RPMI7951 (cell line): ENCODE results near the gene RIPOR2. TPM values are rescaled to one million over a fixed set of nuclear protein-coding genes. Genes with fewer than 3 reads are reported as not detected.

Experiments used
- DNase-seq: peaks from one replicate; pipeline ENCODE4 v3.0.0-alpha.2; 2012; ENCODE audit warnings: low read depth
- total RNA-seq: library from RNA; depleted of rRNA; stranded (reverse); fragments of >200 nt; shearing (Covaris generic); gene quantifications from 2 replicates; pipeline ENCODE4 v1.2.3, GENCODE V29; 2014; rRNA removed

Gene RIPOR2
- total RNA-seq: 0.68 and 0.72 TPM in 2 replicates

- DNase-seq: no peak
Measured at GRCh38 chr6:24935366-24936152, at the start of gene RIPOR2. TSS of gene RIPOR2 (minus strand) at chr6:24935960. CDS start at chr6:24935898, 62 bp downstream.

GRCh38 chr6:24985323-24985722 lies 49.6 kb upstream of the RIPOR2 start:
- no peak for DNase-seq

- DNase-seq: no peak
Measured at GRCh38 chr6:24982231-24982630, 46.5 kb upstream of the RIPOR2 start.

GRCh38 chr6:24981386-24981760 lies 45.6 kb upstream of the RIPOR2 start:
- DNase-seq: no peak

- no peak for DNase-seq
Measured at GRCh38 chr6:24980507-24981385, 45.0 kb upstream of the RIPOR2 start.

- DNase-seq: no peak
Measured at GRCh38 chr6:24979176-24979575, 43.4 kb upstream of the RIPOR2 start.

GRCh38 chr6:24974182-24975171 lies 38.7 kb upstream of the RIPOR2 start:
- DNase-seq: no peak

GRCh38 chr6:24972311-24972958 lies 36.7 kb upstream of the RIPOR2 start:
- DNase-seq: no peak

- DNase-seq: no peak
Measured at GRCh38 chr6:24971067-24971466, 35.3 kb upstream of the RIPOR2 start.

- no peak for DNase-seq
Measured at GRCh38 chr6:24969343-24969860, 33.6 kb upstream of the RIPOR2 start.

- no peak for DNase-seq
Measured at GRCh38 chr6:24968783-24969182, 33.0 kb upstream of the RIPOR2 start.

GRCh38 chr6:24967211-24967610 lies 31.5 kb upstream of the RIPOR2 start:
- no peak for DNase-seq

GRCh38 chr6:24966381-24966780 lies 30.6 kb upstream of the RIPOR2 start:
- no peak for DNase-seq

- no peak for DNase-seq
Measured at GRCh38 chr6:24963887-24964570, 28.3 kb upstream of the RIPOR2 start.

GRCh38 chr6:24963339-24963738 lies 27.6 kb upstream of the RIPOR2 start:
- DNase-seq: no peak

- no peak for DNase-seq
Measured at GRCh38 chr6:24961852-24962251, 26.1 kb upstream of the RIPOR2 start.

- no peak for DNase-seq
Measured at GRCh38 chr6:24960991-24961475, 25.3 kb upstream of the RIPOR2 start.

- DNase-seq: no peak
Measured at GRCh38 chr6:24959319-24959718, 23.6 kb upstream of the RIPOR2 start.

- no peak for DNase-seq
Measured at GRCh38 chr6:24957199-24957598, 21.4 kb upstream of the RIPOR2 start.

- DNase-seq: no peak
Measured at GRCh38 chr6:24953726-24954125, 18.0 kb upstream of the RIPOR2 start.
